Adrenal gland (tissue), 5 donors: Measurements from ENCODE around the gene DPP4.

Experiments
- CTCF ChIP-seq, 6 experiments: fragments of 450-650 bp in 4 of 6; fragments of 200-600 bp in 2 of 6; sonication (generic) in 1 of 6; IDR thresholded peaks; 1 replicate in 5 of 6; 2 replicates in 1 of 6; pipeline versions ENCODE4 v1.5.1 to v1.8.0; 2016 to 2021; ENCODE audit warnings: antibody characterized with exemption in 6 of 6, mild to moderate bottlenecking in 2 of 6, moderate library complexity in 1 of 6
- POLR2A ChIP-seq, 2 donors: fragments of 450-650 bp; IDR thresholded peaks; one replicate each; pipeline ENCODE4 v1.6.1; 2017; ENCODE audit warnings: antibody characterized with exemption in 2 of 2, mild to moderate bottlenecking in 2 of 2, moderate library complexity in 1 of 2
- donor health status: DM: no; HTN: no; CAD: no.

DNA sequence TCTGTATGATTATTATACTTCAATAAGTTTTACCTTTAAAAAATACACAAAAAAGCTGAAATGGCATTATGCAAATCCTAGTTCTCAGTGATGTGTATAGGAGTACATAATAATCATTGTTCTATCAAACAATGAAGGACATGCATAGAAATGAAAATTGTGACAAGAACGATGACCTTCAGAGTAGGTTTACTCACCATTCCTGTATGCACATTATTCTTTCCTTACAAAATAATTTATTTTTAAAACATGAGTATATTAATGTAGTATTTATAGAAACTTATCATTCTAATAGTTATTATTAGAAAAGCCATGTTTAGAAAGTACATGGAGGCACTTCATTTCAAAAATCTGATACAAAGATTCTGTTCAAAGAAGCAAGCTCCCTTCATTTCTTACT, 32.7 kb upstream of the DPP4 start:
- TF ChIP-seq POLR2A (IDR thresholded peaks at IDR 0.05) (no peak), CTCF (IDR thresholded peaks at IDR 0.05) (no peak)
